ENCODE data around the gene APBA3.

Gene APBA3

GRCh38 chr19:3748965-3749364 is 12.5 kb downstream of the APBA3 start:
- DNase-seq (ENCODE audit: low read depth in 2 of 2), result no peak

- DNase-seq (ENCODE audit: low read depth in 2 of 2), result no peak
These were observed 15.0 kb downstream of the APBA3 start for GRCh38 chr19:3746371-3747056.

DNA sequence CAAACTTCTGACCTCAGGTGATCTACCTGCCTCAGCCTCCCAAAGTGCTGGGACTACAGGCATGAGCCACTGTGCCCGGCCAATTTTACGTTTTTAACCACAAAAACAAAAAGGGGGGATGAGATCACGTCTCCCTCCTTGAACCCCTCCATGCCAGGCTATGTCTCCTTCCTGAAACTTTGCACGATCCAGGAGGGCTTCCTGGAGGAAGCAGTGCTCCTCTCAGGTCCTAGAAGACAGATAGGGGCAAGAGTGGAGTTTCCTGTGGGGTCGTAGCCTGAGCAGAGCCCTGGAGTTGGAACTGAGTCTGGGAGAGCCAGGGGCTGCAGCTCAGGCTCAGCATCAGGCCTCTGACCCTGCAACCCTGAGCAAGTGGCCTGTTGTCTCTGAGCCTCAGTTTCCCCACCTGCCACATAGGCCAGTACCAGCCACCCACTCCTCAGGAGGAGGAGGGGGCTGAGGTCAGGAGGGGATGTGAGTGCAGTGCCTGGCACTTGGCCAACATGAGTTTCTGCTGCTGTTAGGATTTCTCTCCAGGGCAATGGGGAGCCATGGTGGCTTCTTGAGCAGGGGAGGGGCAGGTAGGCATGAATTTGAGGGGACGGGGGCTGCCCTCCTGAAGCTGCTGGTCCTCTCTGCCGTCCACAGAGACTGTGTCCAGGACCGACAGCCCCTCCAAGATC is 16.0 kb downstream of the APBA3 start:
- DNase-seq (ENCODE audit: low read depth in 2 of 2), result no peak

- DNase-seq (ENCODE audit: low read depth in 2 of 2), result no peak
These were observed 18.0 kb downstream of the APBA3 start for GRCh38 chr19:3743486-3743885.

DNA sequence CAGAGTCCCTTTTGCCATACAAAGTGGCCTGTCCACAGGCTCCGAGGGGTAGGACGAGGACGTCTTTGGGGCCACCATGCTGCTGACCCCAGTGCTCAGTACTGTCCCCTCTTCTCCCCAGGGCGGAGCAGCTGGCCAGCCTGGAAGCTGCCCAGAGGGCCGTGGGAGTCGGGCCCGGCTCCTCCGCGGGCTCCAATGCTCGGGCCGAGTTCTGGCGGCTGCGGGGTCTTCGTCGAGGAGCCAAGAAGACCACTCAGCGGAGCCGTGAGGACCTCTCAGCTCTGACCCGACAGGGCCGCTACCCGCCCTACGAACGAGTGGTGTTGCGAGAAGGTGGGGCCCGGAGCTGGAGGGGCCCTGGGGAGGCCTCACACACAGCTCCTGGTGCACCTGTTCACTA is 21.1 kb downstream of the APBA3 start:
- DNase-seq (ENCODE audit: low read depth in 2 of 2), result no peak

DNA sequence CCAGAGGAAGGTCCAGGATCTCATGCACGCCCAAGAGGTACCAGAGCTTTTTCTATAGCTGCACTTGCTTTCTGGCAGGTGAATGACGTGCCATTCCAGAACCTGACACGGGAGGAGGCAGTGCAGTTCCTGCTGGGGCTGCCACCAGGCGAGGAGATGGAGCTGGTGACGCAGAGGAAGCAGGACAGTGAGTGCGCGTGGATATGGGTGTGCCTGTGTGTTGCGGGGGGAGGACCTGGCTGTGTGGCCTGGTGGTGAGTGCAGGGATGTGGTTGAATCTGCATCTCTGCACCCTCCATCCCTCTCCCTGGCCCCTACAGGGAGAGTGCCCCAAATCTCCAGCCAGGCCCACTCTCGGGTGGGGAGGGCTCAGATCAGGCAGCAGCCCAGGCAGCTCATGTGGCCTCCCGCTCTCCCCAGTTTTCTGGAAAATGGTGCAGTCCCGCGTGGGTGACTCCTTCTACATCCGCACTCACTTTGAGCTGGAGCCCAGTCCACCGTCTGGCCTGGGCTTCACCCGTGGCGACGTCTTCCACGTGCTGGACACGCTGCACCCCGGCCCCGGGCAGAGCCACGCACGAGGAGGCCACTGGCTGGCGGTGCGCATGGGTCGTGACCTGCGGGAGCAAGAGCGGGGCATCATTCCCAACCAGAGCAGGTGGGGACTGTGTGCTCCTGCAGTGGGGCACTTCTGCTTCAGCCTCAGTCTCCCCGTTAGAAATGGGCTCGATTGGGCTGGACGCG is 22.8 kb downstream of the APBA3 start:
- no peak for DNase-seq (ENCODE audit: low read depth in 2 of 2)

- no peak for DNase-seq (ENCODE audit: low read depth in 2 of 2)
These were observed 23.8 kb downstream of the APBA3 start for GRCh38 chr19:3737487-3738205.

- DNase-seq (ENCODE audit: low read depth in 2 of 2), result no peak
These were observed 25.3 kb downstream of the APBA3 start for GRCh38 chr19:3736106-3736724.

DNA sequence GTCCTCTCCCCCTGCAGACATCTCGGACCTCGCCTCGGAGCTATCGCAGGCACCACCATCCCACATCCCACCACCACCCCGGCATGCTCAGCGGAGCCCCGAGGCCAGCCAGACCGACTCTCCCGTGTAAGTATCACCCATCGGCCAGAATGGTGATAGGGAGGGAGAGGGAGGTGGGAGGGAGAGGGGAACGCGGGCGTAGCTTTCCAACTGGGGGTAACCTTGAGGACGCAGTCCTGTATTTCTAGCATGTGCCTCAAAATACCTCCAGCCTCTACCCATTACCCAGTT is 27.2 kb downstream of the APBA3 start:
- DNase-seq (ENCODE audit: low read depth in 2 of 2), result no peak

GRCh38 chr19:3733549-3734309 is 27.8 kb downstream of the APBA3 start:
- no peak for DNase-seq (ENCODE audit: low read depth in 2 of 2)

- DNase-seq (ENCODE audit: low read depth in 2 of 2), result no peak
These were observed 29.4 kb downstream of the APBA3 start for GRCh38 chr19:3732108-3732507.

DNA sequence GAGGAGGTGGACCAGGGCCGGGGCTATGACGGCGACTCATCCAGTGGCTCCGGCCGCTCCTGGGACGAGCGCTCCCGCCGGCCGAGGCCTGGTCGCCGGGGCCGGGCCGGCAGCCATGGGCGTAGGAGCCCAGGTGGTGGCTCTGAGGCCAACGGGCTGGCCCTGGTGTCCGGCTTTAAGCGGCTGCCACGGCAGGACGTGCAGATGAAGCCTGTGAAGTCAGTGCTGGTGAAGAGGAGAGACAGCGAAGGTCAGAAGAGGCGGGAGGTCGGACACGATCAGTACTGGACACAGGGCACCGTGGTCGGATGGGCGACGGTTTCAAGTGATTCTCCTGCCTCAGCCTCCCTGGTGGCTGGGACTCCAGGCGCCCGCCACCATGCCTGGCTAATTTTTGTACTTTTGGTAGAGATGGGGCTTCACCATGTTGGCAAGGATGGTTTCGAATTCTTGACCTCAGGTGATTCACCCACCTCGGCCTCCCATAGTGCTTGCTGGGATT is 31.0 kb downstream of the APBA3 start:
- no peak for DNase-seq (ENCODE audit: low read depth in 2 of 2)

- no peak for DNase-seq (ENCODE audit: low read depth in 2 of 2)
These were observed 35.7 kb downstream of the APBA3 start for GRCh38 chr19:3725640-3726310.

- DNase-seq (ENCODE audit: low read depth in 2 of 2), result no peak
These were observed 36.4 kb downstream of the APBA3 start for GRCh38 chr19:3725121-3725520.

DNA sequence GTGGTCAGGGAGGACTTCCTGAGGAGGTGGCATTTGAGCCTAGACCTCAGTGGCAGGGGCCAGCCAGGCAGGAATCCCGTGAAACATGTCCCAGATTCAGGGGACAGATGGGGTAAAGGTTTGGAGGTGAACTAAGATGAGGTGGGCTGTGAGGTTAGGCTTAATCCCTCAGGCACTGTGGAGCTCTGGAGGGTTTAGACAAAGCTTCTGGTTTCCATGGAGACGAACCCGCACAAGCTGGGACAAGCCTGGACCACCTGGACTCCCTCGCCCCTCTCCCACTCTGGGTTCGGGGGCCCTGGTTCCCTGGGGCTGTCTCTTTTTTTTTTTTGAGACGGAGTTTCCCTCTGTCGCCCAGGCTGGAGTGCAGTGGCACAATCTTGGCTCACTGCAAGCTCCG is 37.6 kb downstream of the APBA3 start:
- no peak for DNase-seq (ENCODE audit: low read depth in 2 of 2)

DNA sequence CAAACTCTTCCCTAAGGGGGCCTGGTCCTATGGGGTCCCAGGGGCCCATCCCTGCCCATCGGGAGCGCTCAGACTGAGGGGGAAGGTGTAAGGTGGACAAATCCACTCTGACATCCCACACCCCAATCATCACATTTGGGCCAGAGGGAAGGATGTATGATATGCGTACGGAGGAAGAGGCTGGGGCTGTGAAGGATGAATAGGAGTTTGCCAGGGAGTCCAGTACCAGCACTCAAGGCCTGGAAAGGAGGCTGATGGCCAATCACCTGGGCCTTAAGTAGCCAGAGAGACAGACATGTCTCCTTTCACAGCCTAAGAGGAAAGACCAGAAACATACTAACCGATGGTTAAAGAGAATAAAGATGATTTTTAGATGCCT is 38.4 kb downstream of the APBA3 start:
- no peak for DNase-seq (ENCODE audit: low read depth in 2 of 2)

- no peak for DNase-seq (ENCODE audit: low read depth in 2 of 2)
These were observed 38.9 kb downstream of the APBA3 start for GRCh38 chr19:3722443-3723109.

DNA sequence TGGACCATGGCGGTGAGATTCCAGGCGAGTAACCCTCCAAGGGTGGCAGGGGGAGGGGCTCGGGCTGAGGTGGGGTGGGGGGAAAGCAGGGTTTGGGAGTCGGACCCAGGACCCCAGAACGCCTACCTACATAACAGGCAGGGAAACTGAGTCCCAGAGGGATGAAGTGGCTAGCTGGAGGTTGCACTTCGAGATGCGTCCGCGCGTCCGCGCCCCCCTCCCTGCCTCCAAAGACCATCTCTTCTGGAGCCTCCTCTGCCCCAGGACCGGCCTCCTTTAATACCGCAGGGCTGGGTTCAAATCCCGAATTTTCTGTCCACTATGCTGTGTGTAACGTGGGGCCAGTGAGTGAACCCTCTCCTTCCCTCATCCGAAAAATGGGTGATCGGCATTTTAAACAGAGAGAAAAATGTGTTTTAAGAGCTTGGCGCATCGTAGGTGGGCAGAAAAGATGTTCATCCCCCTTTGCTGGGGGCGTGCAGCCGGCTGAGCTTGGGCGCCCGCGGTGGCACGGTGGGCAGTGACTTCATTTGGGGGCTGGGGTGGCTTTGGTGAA is 39.5 kb downstream of the APBA3 start:
- no peak for DNase-seq (ENCODE audit: low read depth in 2 of 2)

- DNase-seq (ENCODE audit: low read depth in 2 of 2), result peak; percentile 71 to 74
These were observed 40.2 kb downstream of the APBA3 start for GRCh38 chr19:3721131-3721886.

All from stimulated activated CD8-positive, alpha-beta memory T cell treated with anti-CD3 and anti-CD28 coated beads, Interleukin-7, amount 100 ng/mL, for 4 hours (primary cell).